ENCODE data around the gene CUL5. TPM values are rescaled to one million over a fixed set of nuclear protein-coding genes. Genes with fewer than 3 reads are reported as not detected.

The CUL5 gene
- polyA plus RNA-seq, 1 donor from 2014 or later = 40.2 TPM

GRCh38 chr11:108121274-108122155 is 112.8 kb downstream of the CUL5 start, which contains the start of gene ACAT1:
Gene ACAT1, plus strand, starts transcription at chr11:108121567. Its CDS starts 40 bp downstream, at chr11:108121607.
- Histone ChIP-seq H4K20me1 (ENCODE audit: insufficient read depth) (no peaks in the 10 kb centered on the region), H3F3A (ENCODE audit: insufficient read depth, low read length, poor library complexity, severe bottlenecking) (no peaks in the 10 kb centered on the region), H2AFZ (ENCODE audit: low read depth, low read length) (peak within 1 kb of the TSS; percentile 15), H3K9ac (ENCODE audit: low read length) (peak within 1 kb of the TSS; percentile 68), H3K79me2 (replicated peaks; ENCODE audit: insufficient read depth, low read length) (no peaks in the 10 kb centered on the region), H3K4me2 (ENCODE audit: low read length) (peak within 1 kb of the TSS; percentile 46), H3K36me3 (ENCODE audit: insufficient read depth, low read length) (no peaks in the 10 kb centered on the region), H3K4me3 (ENCODE audit: low read length) (peak within 1 kb of the TSS; percentile 90), H3K27me3 (ENCODE audit: insufficient read depth, low read depth, low read length) (no peaks in the 10 kb centered on the region), H3K27ac (ENCODE audit: low read length) (peak within 1 kb of the TSS; percentile 48), H3K9me3 (ENCODE audit: low read length) (no peaks in the 10 kb centered on the region), H3K9me2 (ENCODE audit: insufficient read depth, low read length) (no peaks in the 10 kb centered on the region)
- TF ChIP-seq CTCF (IDR thresholded peaks at IDR 0.05; ENCODE audit: poor library complexity, severe bottlenecking) (no peak), MXI1 (conservative IDR thresholded peaks at IDR 0.05; ENCODE audit: poor library complexity, severe bottlenecking) (peak; percentile 85), EP300 (conservative IDR thresholded peaks at IDR 0.05; ENCODE audit: poor library complexity, severe bottlenecking) (peak; percentile 11), EZH2 (IDR thresholded peaks at IDR 0.05; ENCODE audit: borderline replicate concordance, insufficient read depth, low read length, poor library complexity, severe bottlenecking) (no peak), TAF1 (IDR thresholded peaks at IDR 0.05; ENCODE audit: low read depth) (peak; percentile 27), SMC3 (conservative IDR thresholded peaks at IDR 0.05; ENCODE audit: poor library complexity) (peak; percentile 41), RAD21 (conservative IDR thresholded peaks at IDR 0.05) (no peak), POLR2AphosphoS5 (IDR thresholded peaks at IDR 0.05) (peak; percentile 71)

GRCh38 chr11:108122166-108122628 is 113.5 kb downstream of the CUL5 start:
- no peaks in the 10 kb centered on the region for H3F3A ChIP-seq (ENCODE audit: insufficient read depth, low read length, poor library complexity, severe bottlenecking)
- H2AFZ ChIP-seq (ENCODE audit: low read depth, low read length) = peak overlapping the region; percentile 15
- H3K36me3 ChIP-seq (ENCODE audit: insufficient read depth, low read length) = no peaks in the 10 kb centered on the region
- peak overlapping the region; percentile 68 for H3K9ac ChIP-seq (ENCODE audit: low read length)
- no peaks in the 10 kb centered on the region for H3K9me3 ChIP-seq (ENCODE audit: low read length)
- no peaks in the 10 kb centered on the region for H3K27me3 ChIP-seq (ENCODE audit: insufficient read depth, low read depth, low read length)
- no peaks in the 10 kb centered on the region for H3K9me2 ChIP-seq (ENCODE audit: insufficient read depth, low read length)
- peak overlapping the region; percentile 46 for H3K4me2 ChIP-seq (ENCODE audit: low read length)
- H3K79me2 ChIP-seq (replicated peaks; ENCODE audit: insufficient read depth, low read length) = no peaks in the 10 kb centered on the region
- H3K27ac ChIP-seq (ENCODE audit: low read length) = peak overlapping the region; percentile 48
- no peaks in the 10 kb centered on the region for H4K20me1 ChIP-seq (ENCODE audit: insufficient read depth)
- peak overlapping the region; percentile 90 for H3K4me3 ChIP-seq (ENCODE audit: low read length)
- no peak for TF ChIP-seq EP300 (conservative IDR thresholded peaks at IDR 0.05; ENCODE audit: poor library complexity, severe bottlenecking)
- no peak for TF ChIP-seq SMC3 (conservative IDR thresholded peaks at IDR 0.05; ENCODE audit: poor library complexity)
- TF ChIP-seq CTCF (IDR thresholded peaks at IDR 0.05; ENCODE audit: poor library complexity, severe bottlenecking) = no peak
- no peak for TF ChIP-seq RAD21 (conservative IDR thresholded peaks at IDR 0.05)
- TF ChIP-seq TAF1 (IDR thresholded peaks at IDR 0.05; ENCODE audit: low read depth) = no peak
- no peak for TF ChIP-seq MXI1 (conservative IDR thresholded peaks at IDR 0.05; ENCODE audit: poor library complexity, severe bottlenecking)
- no peak for TF ChIP-seq EZH2 (IDR thresholded peaks at IDR 0.05; ENCODE audit: borderline replicate concordance, insufficient read depth, low read length, poor library complexity, severe bottlenecking)
- TF ChIP-seq POLR2AphosphoS5 (IDR thresholded peaks at IDR 0.05) = no peak
- no peak for TF ChIP-seq REST (IDR thresholded peaks at IDR 0.05; ENCODE audit: borderline replicate concordance)
